GM18907 (cell line): ENCODE data around the gene UGGT1.

Experiments
- ATAC-seq: cut with Tn5 transposase; IDR thresholded peaks from one replicate; pipeline ENCODE4 v1.9.1; 2021; ENCODE audit warnings: mild to moderate bottlenecking, moderate library complexity; ENCODE audit not compliant: unreplicated experiment

UGGT1 gene

DNA sequence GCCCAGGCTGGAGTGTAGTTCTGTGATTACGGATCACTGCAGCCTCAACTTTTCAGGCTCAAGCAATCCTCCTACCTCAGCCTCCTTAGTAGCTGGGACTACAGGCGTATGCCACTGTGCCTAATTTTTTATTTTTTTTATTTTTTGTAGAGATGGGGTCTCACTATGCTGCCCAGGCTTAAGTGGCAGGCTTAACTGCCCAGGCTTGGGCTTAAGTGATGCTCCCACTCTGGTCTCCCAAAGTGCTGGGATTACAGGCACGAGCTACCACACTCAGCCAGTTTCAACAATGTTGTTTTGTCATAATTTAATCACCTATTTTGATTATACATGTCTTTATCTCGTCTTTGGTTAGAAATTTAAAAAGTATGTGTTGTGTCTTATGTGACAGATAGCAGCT is 18.2 kb downstream of the UGGT1 start:
- no peak for ATAC-seq

DNA sequence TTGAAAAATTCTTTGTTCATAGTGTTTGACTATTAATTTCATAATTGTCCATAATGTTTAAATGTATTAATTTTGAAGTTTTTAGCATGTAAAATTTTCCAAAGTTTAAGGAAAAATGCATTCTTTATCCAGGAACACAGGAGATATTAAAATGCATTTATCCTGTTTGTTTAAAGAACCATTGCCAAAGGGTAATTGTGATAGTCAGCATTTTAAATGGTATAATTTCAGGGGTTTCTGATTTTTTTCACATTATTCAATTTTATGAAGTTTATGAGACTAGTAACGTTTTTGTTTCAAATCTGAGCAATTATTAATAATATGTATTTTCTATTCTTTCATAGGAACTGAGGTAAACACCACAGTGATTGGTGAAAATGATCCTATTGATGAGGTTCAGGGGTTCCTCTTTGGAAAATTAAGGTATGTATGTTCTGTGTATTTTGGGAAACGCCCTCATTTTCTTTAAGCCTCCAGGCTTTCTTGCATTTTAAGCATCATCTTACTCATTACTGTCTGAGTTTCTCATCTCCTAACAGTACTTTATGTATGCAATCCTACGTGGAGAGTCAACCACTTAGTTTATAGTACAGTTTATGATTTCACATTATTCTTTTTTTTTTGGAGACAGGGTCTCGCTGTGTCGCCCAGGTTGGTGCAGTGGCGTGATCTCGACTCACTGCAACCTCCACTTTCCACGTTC is 25.1 kb downstream of the UGGT1 start:
- no peak for ATAC-seq

DNA sequence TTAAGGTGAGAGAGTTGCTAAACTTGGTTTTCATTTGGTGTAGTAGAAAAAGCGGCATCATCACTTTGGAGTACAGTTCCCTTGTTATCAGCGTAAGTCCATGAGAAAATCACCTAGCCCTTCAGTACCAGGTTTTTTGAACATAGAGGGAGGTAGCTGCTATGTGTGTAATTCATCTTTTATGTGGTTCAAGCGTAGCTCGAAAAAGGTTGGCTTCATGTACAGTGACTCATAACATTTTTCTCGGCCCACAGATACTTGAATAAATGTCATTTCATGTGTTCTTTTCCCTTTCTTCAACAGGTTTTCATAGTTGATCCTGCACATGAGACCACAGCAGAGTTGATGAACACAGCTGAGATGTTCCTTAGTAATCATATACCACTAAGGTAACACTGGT is 43.6 kb downstream of the UGGT1 start:
- no peak for ATAC-seq

DNA sequence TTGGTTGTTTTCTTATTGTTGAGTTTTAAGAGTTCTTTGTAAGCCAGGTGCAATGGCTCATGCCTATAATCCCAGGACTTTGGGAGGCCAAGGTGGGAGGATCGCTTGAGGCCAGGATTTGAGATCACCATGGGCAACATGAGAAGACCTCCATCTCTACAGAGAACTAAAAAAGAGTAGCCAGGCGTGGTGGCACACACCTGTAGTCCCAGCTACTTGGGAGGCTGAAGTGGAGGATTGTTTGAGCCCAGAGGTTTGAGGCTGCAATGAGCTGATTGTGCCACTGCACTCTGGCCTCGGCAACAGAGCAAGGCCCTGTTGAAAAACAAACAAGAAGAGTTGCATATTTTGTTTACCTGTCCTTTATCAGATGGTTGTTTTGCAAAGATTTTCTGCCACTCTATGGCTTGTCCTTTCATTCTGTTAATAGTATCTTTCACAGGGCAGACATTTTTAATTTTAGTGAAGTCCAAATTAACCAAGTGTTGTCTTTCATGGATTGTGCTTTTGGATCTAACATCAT is 46.2 kb downstream of the UGGT1 start:
- ATAC-seq = no peak

DNA sequence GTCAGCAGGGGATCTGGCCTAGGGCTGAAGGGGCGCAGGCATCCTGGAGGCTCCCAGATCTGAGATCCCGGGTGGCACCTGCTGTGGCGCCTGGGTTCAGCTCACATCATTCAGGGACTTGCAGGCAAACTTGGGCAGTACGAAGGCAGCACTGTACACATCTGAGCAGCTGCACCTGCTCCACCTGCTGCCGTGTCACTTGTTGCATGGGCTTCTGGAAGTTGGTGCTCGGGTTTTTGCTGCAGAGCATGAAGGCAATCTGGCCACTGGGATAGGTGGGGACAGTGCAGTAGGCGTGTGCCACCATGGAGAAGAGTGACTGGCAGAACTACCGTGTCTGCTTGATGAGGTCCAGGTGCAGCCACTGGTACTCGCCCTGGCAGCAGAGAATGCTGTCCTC is 48.6 kb downstream of the UGGT1 start:
- no peak for ATAC-seq

DNA sequence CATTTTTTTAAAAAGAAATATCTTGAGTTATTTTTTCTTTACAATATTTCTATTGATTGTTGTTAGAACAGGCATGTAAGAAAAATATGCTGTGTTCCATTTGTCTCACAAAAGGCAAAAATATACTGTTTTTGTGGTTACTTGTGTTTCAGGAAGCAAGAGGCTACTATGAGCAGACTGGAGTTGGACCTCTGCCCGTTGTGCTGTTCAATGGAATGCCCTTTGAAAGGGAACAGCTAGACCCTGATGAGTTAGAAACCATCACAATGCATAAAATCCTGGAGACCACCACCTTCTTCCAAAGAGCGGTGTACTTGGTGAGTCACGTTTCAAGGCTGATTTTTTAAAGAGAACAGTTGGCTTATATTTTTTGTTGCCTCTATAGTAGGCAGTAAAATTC is 54.7 kb downstream of the UGGT1 start:
- no peak for ATAC-seq

DNA sequence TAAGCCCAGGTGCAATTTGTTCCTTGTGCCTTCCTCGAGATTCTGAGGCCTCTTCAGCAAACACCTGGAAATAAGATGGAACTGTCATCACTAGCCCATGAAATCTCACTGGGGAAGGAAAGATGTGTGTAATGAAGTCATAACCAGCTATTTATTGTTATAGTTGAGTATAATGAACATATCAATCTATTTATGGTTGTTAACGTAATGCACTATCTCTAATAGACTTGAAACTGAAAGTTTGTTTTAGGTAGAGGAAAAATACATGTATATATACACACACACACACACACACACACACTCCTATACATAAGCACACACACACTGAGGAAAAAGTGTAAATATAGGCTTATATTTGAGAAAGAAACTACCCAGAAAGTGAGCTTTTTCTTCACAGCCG is 62.8 kb downstream of the UGGT1 start:
- ATAC-seq = no peak

DNA sequence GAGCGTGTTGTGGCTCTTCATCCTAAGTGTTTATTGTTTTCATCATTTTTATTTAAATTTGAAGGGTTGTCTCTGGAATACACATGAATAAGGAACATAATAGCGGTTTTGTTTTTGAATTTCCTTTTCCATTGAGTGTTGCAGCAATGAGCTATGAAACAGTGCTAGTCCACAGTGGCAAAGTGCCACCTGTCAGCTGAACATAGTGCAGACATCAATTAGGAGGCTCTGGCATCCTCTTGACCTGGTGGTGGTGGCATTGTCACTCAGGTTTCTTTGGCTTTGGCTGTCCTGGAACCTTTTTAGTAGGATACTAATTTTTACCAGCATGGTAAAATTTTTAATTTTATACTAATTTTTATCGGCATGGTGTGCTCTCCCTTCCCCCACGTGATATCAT is 63.2 kb downstream of the UGGT1 start:
- no peak for ATAC-seq

DNA sequence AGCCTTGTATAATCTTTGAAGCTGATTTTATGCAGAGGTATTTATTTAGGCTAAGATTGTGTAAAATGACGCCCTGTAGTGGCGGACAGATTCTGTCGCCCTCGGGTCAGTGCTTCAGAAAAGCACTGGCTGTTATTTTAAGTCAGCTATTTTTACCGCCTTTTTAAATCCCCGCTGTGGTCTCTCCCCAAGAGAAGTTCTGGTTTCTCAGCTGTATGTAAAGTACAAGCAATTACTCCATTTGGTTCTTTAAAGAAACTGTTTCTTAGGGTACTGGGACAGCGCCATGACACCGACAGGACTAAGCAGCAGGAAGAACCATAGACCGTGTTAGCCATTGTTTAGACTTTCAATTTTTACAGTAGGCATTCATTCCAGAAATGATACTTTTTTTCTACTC is 65.0 kb downstream of the UGGT1 start:
- no peak for ATAC-seq

DNA sequence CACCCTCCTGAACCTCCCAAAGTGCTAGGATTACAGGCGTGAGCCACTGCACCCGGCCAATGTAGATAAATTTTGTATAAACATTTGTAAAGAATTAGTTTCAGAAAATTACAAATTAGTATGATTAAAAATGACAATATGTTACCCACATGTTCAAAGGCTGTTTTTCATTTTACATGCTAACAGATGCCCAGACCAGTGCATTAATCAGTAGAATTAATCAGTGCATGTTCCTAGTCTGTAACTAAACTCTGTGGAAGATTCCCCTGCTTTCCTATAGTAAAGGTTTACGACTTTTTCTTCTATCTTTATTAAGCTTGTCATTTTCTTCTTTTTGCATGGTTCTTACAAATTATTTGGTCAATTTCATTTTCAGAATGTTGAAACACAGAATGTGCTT is 65.8 kb downstream of the UGGT1 start:
- ATAC-seq = no peak

DNA sequence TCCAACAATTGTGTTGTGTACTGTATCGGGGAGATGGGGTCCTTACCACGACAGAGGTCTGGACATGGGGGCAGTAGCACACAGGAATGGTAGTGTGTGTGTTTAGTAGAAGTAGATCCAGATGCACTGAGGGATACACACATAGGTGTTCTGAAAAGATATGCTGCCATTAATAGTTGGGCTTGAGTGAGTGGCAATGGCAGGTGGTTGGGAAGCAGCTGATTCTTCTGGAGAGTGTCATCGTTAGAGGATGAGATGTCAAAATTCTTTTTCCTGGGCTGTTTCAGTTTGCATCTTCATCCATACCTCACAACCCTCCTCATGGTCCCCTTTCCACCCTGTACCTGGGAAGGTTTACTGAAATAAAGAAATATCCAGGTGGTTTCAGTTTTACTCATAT is 66.6 kb downstream of the UGGT1 start:
- no peak for ATAC-seq

DNA sequence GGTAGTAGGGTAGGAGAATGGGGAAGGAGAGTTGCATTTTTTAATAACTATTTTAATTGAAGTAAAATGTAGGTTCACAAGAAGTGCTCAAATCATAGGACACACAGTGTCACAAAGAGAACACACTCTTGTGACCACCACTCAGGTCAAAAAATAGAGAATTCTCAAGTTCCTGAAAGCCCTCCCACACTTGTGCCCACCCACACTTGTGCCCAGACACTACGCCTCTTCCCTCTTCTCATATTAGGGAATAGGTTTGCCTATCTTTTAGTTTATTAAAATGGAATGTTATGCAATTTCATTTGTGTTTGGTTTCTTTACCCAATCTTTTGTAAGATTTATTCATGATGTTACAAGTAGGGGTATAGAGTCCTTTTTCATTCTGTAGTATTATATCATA is 67.2 kb downstream of the UGGT1 start:
- no peak for ATAC-seq

DNA sequence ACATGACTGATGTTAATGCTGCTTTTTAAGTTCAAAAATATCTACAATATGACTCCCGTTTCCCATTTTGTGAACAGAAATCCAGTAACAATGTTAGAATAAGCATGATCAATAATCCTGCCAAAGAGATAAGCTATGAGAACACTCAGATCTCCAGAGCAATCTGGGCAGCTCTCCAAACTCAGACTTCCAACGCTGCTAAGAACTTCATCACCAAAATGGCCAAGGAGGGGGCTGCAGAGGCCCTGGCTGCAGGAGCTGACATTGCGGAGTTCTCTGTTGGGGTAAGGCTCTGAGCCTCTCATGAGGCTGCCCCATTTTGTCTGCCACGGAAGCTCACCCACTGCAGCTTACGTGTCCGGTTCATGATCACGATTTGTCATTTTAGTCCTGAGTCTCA is 68.4 kb downstream of the UGGT1 start:
- ATAC-seq = no peak

DNA sequence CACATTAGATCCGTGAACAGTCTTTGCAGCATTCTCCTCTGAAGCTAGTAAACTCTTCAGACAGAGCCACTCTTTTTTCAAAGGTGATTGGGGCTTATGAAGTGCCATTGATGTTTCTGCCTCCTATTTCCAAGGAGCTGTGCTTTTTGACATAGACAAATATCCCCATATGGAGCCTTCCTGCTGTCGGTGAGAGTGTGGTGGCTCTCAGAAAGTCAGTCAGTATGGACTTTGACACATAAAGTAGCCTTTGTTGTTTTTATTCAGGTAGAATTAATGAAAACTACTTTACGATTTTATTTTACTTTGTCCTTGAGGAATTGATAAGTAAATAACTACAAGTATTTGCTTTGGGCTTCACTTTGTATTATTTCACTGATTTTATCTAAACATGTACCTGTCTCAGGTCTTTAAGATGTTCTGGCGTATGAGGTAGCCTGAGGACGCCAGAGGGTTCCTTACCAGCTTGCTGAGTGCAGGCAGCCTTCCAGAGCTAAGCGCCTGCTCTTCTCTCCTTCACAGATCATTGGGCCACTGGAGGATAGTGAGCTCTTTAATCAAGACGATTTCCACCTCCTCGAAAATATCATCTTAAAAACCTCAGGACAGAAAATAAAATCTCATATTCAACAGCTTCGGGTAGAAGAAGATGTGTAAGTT is 69.7 kb downstream of the UGGT1 start:
- ATAC-seq = no peak

DNA sequence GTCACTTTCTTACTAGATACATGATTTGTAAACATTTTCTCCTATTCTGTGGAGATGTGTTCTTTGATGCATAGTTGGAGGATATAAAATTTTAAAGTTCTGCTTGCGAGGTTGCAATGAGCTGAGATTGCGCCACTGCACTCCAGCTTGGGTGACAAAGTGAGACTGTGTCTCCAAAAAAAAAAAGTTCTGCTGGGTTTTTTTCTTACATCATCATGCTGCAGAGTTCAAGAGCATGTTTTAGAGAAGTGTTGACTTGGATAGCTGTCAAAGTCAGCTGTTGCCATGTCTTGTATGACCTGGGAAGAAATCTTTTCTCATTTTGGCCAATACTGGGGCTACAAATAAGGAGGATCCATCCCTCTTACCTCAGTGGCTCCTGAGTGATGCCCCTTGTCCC is 71.3 kb downstream of the UGGT1 start:
- no peak for ATAC-seq

DNA sequence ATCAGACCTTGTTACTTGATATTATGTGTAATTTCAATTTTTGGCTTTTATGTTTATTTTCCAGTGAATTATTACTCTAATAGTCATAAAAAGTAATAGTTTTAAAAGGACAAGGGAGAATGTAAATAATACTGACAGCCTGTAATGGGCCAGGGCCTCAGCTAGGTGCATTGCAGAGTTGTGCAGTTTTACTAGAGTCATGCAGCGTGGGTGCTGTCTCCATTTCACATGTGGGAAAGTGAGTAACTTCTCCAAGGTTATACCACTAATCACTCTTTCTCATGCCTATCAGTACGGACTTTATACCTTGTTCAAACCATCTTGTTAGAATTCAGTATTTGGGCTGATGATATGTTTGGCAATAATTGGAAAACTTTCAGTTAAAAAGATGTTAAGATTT is 73.3 kb downstream of the UGGT1 start:
- ATAC-seq = no peak

DNA sequence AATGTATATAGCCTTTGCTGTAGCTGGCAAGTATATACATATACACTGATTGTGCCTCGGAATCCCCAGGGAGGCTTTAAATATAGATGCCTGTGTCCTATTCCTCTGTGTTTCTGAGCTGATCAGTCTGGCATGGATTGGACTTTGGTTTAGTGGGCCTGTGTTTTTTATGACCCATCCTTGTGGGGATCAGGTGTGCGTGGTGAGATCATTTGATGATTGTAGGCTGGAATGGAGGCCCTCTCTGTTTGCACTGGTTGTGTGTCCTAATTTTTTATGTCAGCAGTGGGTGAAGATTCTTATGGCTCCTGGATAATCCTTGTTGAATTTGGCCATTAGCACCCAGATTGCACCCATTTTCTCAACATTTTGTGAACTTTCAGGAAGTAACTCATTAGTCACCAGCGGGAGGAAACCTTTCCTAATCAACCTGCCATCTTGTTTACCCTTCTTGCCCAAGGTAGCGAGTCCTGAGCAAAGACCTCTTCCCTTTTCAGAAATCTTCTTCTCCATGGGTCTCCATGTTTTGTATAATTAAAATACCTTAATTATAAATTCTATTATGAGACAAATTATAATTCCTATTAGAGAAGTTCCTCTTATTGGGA is 75.8 kb downstream of the UGGT1 start:
- ATAC-seq = no peak

DNA sequence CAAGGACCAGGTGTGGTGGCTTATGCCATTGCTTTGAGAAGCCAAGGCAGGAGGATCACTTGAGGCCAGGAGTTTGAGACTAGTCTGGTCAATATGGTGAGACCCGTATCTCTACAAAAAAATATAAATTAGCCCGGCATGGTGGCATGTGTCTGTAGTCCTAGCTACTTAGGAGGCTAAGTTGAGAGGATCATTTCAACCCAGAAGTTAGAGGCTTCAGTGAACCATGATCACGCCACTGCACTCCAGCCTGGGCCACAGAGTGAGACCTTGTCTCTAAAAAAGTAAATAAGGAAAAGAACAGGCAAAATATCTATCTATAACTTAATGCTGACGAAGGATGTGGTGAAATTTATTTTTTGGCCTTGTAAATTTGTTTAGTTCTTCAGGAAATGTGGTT is 78.1 kb downstream of the UGGT1 start:
- ATAC-seq = no peak

DNA sequence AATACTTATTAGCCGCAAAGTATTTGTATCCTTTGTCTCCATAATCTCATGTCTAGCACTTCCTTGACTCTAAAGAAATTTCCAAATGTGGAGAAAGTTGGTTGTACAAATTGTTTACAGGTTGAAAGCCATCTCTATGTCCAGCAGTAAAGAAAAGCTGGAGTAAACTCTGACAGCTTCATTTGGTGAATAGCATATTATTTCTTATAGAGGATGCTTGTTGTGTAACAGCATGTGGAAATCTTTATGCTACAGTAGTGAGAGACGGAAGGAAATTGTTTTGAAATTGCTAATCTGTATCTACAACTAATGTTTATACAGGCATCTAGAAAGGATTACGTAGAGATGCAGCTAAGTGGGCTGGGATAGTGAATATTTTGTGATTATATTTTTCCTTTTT is 78.5 kb downstream of the UGGT1 start:
- ATAC-seq = no peak

DNA sequence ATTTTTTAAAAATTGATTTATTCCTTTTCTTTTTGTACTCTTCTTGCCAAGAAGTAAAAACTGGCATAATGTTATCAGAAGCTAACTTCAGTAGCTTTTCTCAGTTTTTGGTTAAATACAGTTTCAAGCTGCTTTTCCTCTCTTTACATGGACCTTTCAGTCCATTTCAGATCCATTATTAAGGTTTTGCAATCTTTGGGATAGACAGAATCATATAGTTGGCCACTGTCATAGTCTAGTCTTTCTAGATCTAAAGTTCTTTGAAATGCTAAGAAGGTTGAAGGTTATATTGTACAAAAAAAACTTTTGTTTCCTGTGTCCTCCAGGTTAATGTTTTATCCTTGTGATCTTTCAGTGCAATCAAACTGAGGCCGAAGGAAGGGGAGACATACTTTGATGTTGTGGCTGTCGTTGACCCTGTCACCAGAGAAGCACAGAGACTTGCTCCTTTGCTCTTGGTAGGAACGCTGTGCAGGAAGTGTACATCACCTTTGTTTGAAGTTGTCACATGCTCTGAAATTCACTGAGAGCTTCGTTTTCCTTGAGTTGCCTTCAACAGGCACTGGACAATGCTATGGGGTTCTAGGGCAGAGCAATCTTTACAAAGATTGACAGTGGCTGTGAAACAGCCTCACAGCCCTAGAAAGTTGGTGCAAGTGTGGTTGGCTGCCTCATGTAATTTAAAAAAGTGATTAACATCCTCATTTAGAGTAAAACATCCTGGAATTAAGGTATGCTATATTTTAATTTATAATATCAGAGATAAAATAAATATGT is 79.1 kb downstream of the UGGT1 start:
- ATAC-seq = no peak

DNA sequence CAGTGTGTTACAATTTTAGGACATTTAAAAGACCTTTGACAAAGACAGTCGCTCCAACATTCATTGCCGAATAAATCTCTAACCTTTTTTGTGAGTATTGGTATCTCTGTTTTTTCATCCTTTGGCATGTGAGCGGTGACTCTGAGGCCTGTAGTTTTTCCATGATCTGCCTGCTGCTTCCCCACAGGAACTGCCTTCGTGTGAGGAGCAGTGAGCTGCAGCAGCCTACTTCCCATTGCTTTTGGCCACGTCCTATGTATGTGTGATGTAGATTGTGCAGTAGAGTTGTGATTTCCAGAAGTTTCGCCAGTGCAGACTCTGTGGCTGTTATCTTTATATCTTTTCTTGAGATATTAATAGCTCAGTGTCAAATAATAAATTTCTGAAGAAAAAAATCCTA is 79.8 kb downstream of the UGGT1 start:
- ATAC-seq = no peak

DNA sequence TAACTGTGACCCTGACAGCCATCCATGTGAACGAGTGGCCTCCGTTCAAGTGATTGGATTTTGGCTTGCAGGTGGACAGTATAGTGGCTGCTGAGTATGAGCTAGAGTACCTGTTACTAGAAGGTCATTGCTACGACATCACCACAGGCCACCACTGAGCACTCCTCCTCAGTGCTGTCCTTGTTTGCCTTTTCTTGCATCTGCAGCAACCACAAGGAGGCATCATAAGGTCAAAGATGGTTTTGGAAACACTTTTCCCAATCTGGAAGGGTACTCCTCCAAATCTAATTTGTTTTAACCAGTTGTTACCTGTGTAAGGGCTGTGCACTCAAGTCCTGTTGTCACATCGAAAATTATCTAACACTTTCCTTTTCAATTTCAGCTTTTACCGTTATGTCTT is 81.2 kb downstream of the UGGT1 start:
- ATAC-seq = no peak
